HFFc6 (cell line): ENCODE measurements around the gene GGPS1. TPM values are rescaled to one million over a fixed set of nuclear protein-coding genes. Genes with fewer than 3 reads are reported as not detected.

ENCODE experiments used
- DNase-seq: peaks from one replicate; pipeline ENCODE4 v3.0.0-alpha.2; 2018
- H3K27ac Mint-ChIP-seq: 2 replicates; pipeline ENCODE4 v1.8.0; 2020; ENCODE audit warnings: mild to moderate bottlenecking, mixed read lengths
- H3K27me3 Mint-ChIP-seq: 2 replicates; pipeline ENCODE4 v1.8.0; 2021; ENCODE audit warnings: mild to moderate bottlenecking, moderate library complexity, mixed read lengths; ENCODE audit not compliant: insufficient read depth
- H3K36me3 Mint-ChIP-seq: 2 replicates; pipeline ENCODE4 v1.8.0; 2021; ENCODE audit warnings: low read depth, mixed read lengths
- H3K4me1 Mint-ChIP-seq: 2 replicates; pipeline ENCODE4 v1.8.0; 2020; ENCODE audit warnings: low read depth, mixed read lengths
- H3K4me3 Mint-ChIP-seq: 2 replicates; pipeline ENCODE4 v1.8.0; 2020; ENCODE audit warnings: mild to moderate bottlenecking, moderate library complexity, mixed read lengths
- H3K9me3 Mint-ChIP-seq: 2 replicates; pipeline ENCODE4 v1.8.0; 2020; ENCODE audit warnings: mild to moderate bottlenecking, mixed read lengths
- CTCF ChIP-seq: fragments of 200-600 bp; sonication (generic); IDR thresholded peaks from 2 replicates; pipeline ENCODE4 v1.5.0; 2021; ENCODE audit warnings: antibody characterized with exemption, mild to moderate bottlenecking
- total RNA-seq, 6 experiments: library from RNA; stranded (reverse); fragmentation: NEBNext Ultra II Directional; extraction: Animal tissue kit (Norgen Biotek cat#: 25700); gene quantifications; 2 replicates in 1 of 6; 3 replicates in 5 of 6; pipeline ENCODE4 v1.2.3, GENCODE V29; 2021

GGPS1 gene
- total RNA-seq, 6 experiments from 2014 or later: 24.9 to 31.0 (median 26.7) TPM

- H3K9me3 Mint-ChIP-seq: no peaks in the 10 kb centered on the region
- no peak for DNase-seq
- peaks cover 21% of the 10 kb centered on the region for H3K4me1 Mint-ChIP-seq
- peaks cover 2% of the 10 kb centered on the region; the same call in 1 of the 2 replicates for H3K36me3 Mint-ChIP-seq
- H3K27ac Mint-ChIP-seq: no peak overlapping the region
- H3K4me3 Mint-ChIP-seq: no peak overlapping the region
- no peak for TF ChIP-seq CTCF
- H3K27me3 Mint-ChIP-seq: no peaks in the 10 kb centered on the region; the same call in 1 of the 2 replicates
These were observed 35.6 kb upstream of the GGPS1 start for GRCh38 chr1:235292790-235293189.

GRCh38 chr1:235293322-235293942 is 34.9 kb upstream of the GGPS1 start:
- no peaks in the 10 kb centered on the region; the same call in 1 of the 2 replicates for H3K27me3 Mint-ChIP-seq
- no peak overlapping the region for H3K4me3 Mint-ChIP-seq
- no peaks in the 10 kb centered on the region for H3K9me3 Mint-ChIP-seq
- H3K27ac Mint-ChIP-seq: no peak overlapping the region
- peaks cover 25% of the 10 kb centered on the region for H3K4me1 Mint-ChIP-seq
- peaks cover 5% of the 10 kb centered on the region; the same call in 1 of the 2 replicates for H3K36me3 Mint-ChIP-seq
- DNase-seq: no peak
- no peak for TF ChIP-seq CTCF

- H3K36me3 Mint-ChIP-seq: peaks cover 5% of the 10 kb centered on the region; the same call in 1 of the 2 replicates
- no peak for TF ChIP-seq CTCF
- DNase-seq: peak; percentile 10
- H3K9me3 Mint-ChIP-seq: no peaks in the 10 kb centered on the region
- peaks cover 25% of the 10 kb centered on the region for H3K4me1 Mint-ChIP-seq
- H3K27me3 Mint-ChIP-seq: no peaks in the 10 kb centered on the region; the same call in 1 of the 2 replicates
- no peak overlapping the region for H3K4me3 Mint-ChIP-seq
- H3K27ac Mint-ChIP-seq: peak overlapping the region; percentile 61
These were observed 32.4 kb upstream of the GGPS1 start for GRCh38 chr1:235295902-235296350.

- Mint-ChIP-seq H3K9me3 (no peaks in the 10 kb centered on the region), H3K27me3 (no peaks in the 10 kb centered on the region; the same call in 1 of the 2 replicates), H3K36me3 (peaks cover 5% of the 10 kb centered on the region; the same call in 1 of the 2 replicates), H3K4me3 (no peak overlapping the region), H3K4me1 (peaks cover 21% of the 10 kb centered on the region), H3K27ac (no peak overlapping the region)
- TF ChIP-seq CTCF: no peak
- DNase-seq: no peak
These were observed 31.6 kb upstream of the GGPS1 start for GRCh38 chr1:235296729-235297128.

GRCh38 chr1:235297579-235297978 is 30.8 kb upstream of the GGPS1 start:
- no peak overlapping the region for H3K4me3 Mint-ChIP-seq
- H3K9me3 Mint-ChIP-seq: no peaks in the 10 kb centered on the region
- H3K36me3 Mint-ChIP-seq: peaks cover 5% of the 10 kb centered on the region; the same call in 1 of the 2 replicates
- no peaks in the 10 kb centered on the region; the same call in 1 of the 2 replicates for H3K27me3 Mint-ChIP-seq
- no peak overlapping the region; the same call in 1 of the 2 replicates for H3K27ac Mint-ChIP-seq
- DNase-seq: no peak
- no peak for TF ChIP-seq CTCF
- H3K4me1 Mint-ChIP-seq: peaks cover 20% of the 10 kb centered on the region
